Mammary epithelial cell (primary cell): ENCODE measurements around the gene EID2B.

Experiments
- EZH2 ChIP-seq: IDR thresholded peaks from 2 replicates; pipeline ENCODE4 v1.6.1; 2012; ENCODE audit warnings: low read length, inconsistent platforms, borderline replicate concordance
- TF ChIP-seq, protein P1 (sequence below), 2 donors: IDR thresholded peaks in 1 of 2; conservative IDR thresholded peaks in 1 of 2; 2 replicates each; pipeline ENCODE4 v1.5.1; 2011 to 2012; ENCODE audit warnings: inconsistent platforms in 2 of 2, low read length in 2 of 2, mild to moderate bottlenecking in 2 of 2, control low read depth in 1 of 2, low read depth in 1 of 2; ENCODE audit not compliant: insufficient read depth in 1 of 2; ENCODE audit errors: extremely low read depth in 1 of 2

- TF ChIP-seq, protein P1, sequence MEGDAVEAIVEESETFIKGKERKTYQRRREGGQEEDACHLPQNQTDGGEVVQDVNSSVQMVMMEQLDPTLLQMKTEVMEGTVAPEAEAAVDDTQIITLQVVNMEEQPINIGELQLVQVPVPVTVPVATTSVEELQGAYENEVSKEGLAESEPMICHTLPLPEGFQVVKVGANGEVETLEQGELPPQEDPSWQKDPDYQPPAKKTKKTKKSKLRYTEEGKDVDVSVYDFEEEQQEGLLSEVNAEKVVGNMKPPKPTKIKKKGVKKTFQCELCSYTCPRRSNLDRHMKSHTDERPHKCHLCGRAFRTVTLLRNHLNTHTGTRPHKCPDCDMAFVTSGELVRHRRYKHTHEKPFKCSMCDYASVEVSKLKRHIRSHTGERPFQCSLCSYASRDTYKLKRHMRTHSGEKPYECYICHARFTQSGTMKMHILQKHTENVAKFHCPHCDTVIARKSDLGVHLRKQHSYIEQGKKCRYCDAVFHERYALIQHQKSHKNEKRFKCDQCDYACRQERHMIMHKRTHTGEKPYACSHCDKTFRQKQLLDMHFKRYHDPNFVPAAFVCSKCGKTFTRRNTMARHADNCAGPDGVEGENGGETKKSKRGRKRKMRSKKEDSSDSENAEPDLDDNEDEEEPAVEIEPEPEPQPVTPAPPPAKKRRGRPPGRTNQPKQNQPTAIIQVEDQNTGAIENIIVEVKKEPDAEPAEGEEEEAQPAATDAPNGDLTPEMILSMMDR (conservative IDR thresholded peaks at IDR 0.05 in 1 of 2, IDR thresholded peaks at IDR 0.05 in 1 of 2; ENCODE audit: extremely low read depth in 1 of 2, insufficient read depth in 1 of 2, low read depth in 1 of 2, low read length in 2 of 2), result no peak
- no peak for TF ChIP-seq EZH2
Observed at GRCh38 chr19:39546599-39546998, 13.9 kb upstream of the EID2B start.
